ENCODE measurements around the gene FARP2. TPM values are rescaled to one million over a fixed set of nuclear protein-coding genes. Genes with fewer than 3 reads are reported as not detected.

FARP2 gene
- total and polyA plus RNA-seq, 2 of the 4 experiments (the other 2 are of a cell fraction): 17.1 to 30.8 TPM

DNA sequence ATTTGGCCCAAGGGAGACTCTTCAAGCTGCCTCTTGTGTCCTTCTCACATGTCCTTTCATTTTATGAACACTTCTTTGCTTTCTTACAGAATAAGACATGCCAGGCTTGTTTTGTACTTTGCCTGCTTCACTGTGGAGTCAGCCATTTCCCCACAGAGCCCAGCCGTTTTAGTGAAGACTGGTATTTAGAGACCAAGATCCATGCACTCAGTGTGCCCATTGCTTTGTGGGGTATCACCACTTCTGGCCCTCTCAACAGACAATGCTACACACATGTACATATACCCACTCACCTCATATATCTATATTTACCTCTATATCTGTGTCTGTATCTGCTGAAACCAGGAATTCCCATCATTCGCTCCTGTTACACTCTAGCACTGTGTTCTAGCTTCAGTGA is 74.1 kb downstream of the FARP2 start:
- no peak overlapping the region for H3K4me2 ChIP-seq (ENCODE audit: low read depth, low read length)
- CTCF ChIA-PET: no interaction called here
- no CpG with 5 or more reads among the region's 2 CpGs for WGBS, 2 experiments (ENCODE audit: extremely low coverage in 2 of 2, insufficient read length in 1 of 2)
- H3K4me1 ChIP-seq (ENCODE audit: control insufficient read depth, insufficient read depth, low read length): no peaks in the 10 kb centered on the region
- BruUV-seq (replicated peaks): no TSS peak
- dilution Hi-C loops (cut with HindIII; ENCODE audit: low sequenced_read_pairs, unreplicated experiment): no loop called here
- no peak overlapping the region for H3K23ac ChIP-seq (ENCODE audit: low read depth, low read length)
- DNase-seq (no peak), ATAC-seq (ENCODE audit: low read depth) (no peak)
- H2AFZ ChIP-seq (replicated peaks; ENCODE audit: low read length, poor library complexity): no peak overlapping the region
- no peak overlapping the region for H3K14ac ChIP-seq (replicated peaks; ENCODE audit: low read depth, low read length)
- H3K79me1 ChIP-seq (ENCODE audit: low read depth in 1 of 2, low read length in 2 of 2): no peaks in the 10 kb centered on the region
- H2BK120ac ChIP-seq (ENCODE audit: low read depth, low read length): no peak overlapping the region
- no peak overlapping the region for H3K27ac ChIP-seq (ENCODE audit: insufficient read depth, low read length)
- H3K56ac ChIP-seq (ENCODE audit: extremely low read depth, insufficient read depth, low read length): no peak overlapping the region
- TF ChIP-seq NFE2L2 (IDR thresholded peaks at IDR 0.05; ENCODE audit: low read depth, low read length): no peak
- TF ChIP-seq, protein P1, sequence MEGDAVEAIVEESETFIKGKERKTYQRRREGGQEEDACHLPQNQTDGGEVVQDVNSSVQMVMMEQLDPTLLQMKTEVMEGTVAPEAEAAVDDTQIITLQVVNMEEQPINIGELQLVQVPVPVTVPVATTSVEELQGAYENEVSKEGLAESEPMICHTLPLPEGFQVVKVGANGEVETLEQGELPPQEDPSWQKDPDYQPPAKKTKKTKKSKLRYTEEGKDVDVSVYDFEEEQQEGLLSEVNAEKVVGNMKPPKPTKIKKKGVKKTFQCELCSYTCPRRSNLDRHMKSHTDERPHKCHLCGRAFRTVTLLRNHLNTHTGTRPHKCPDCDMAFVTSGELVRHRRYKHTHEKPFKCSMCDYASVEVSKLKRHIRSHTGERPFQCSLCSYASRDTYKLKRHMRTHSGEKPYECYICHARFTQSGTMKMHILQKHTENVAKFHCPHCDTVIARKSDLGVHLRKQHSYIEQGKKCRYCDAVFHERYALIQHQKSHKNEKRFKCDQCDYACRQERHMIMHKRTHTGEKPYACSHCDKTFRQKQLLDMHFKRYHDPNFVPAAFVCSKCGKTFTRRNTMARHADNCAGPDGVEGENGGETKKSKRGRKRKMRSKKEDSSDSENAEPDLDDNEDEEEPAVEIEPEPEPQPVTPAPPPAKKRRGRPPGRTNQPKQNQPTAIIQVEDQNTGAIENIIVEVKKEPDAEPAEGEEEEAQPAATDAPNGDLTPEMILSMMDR (conservative IDR thresholded peaks at IDR 0.05; ENCODE audit: low read depth, low read length): no peak
- TF ChIP-seq, protein P2, sequence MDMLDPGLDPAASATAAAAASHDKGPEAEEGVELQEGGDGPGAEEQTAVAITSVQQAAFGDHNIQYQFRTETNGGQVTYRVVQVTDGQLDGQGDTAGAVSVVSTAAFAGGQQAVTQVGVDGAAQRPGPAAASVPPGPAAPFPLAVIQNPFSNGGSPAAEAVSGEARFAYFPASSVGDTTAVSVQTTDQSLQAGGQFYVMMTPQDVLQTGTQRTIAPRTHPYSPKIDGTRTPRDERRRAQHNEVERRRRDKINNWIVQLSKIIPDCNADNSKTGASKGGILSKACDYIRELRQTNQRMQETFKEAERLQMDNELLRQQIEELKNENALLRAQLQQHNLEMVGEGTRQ (IDR thresholded peaks at IDR 0.05; ENCODE audit: low read depth, low read length): no peak
- no peak for TF ChIP-seq MXI1 (IDR thresholded peaks at IDR 0.05; ENCODE audit: borderline replicate concordance, low read depth, low read length)
- no peak for TF ChIP-seq MAFK (IDR thresholded peaks at IDR 0.05; ENCODE audit: low read depth, low read length)
- no peak for TF ChIP-seq RCOR1 (IDR thresholded peaks at IDR 0.05; ENCODE audit: insufficient replicate concordance, low read length)
- no peak for TF ChIP-seq POLR2A (IDR thresholded peaks at IDR 0.05; ENCODE audit: low read depth, low read length)
- no peak for TF ChIP-seq CEBPB (IDR thresholded peaks at IDR 0.05; ENCODE audit: low read depth, low read length)
- TF ChIP-seq FOS (IDR thresholded peaks at IDR 0.05; ENCODE audit: low read depth, low read length): no peak
- no peak for TF ChIP-seq RAD21 (IDR thresholded peaks at IDR 0.05; ENCODE audit: low read length)
- no peak for TF ChIP-seq MAZ (IDR thresholded peaks at IDR 0.05; ENCODE audit: borderline replicate concordance, low read depth, low read length)
- no peaks in the 10 kb centered on the region for H3K27me3 ChIP-seq (ENCODE audit: control insufficient read depth, insufficient read depth, low read length)
- POLR2A ChIA-PET (ENCODE audit: unreplicated experiment): no interaction called here
- H3K9ac ChIP-seq (ENCODE audit: low read depth, low read length): no peak overlapping the region
- H3K4ac ChIP-seq (ENCODE audit: low read depth, low read length): no peak overlapping the region
- peaks cover 17% of the 10 kb centered on the region for H3K36me3 ChIP-seq (ENCODE audit: control insufficient read depth, insufficient read depth, low read length)
- H4K20me1 ChIP-seq (ENCODE audit: insufficient read depth, low read length): no peaks in the 10 kb centered on the region; the same call in 1 of the 2 replicates
- no peak overlapping the region for H2AK9ac ChIP-seq (replicated peaks; ENCODE audit: low read depth, low read length, poor library complexity)
- in situ Hi-C loops (cut with MboI; ENCODE audit: low sequenced_read_pairs): no loop called here
- no peak overlapping the region for H2BK20ac ChIP-seq (ENCODE audit: low read depth, low read length)
- no peak overlapping the region for H4K5ac ChIP-seq (ENCODE audit: low read depth, low read length)
- no peak overlapping the region for H3K18ac ChIP-seq (ENCODE audit: low read depth, low read length)
- H2BK15ac ChIP-seq (ENCODE audit: low read depth, low read length): no peak overlapping the region
- intact Hi-C loops (cut with micrococcal nuclease): no loop called here
- no peak overlapping the region for H4K91ac ChIP-seq (ENCODE audit: insufficient read depth, low read depth, low read length)
- H2AK5ac ChIP-seq (ENCODE audit: low read depth, low read length): no peak overlapping the region
- no peak overlapping the region for H3K4me3 ChIP-seq (ENCODE audit: insufficient read depth, low read depth, low read length)
- H3K9me3 ChIP-seq (ENCODE audit: control insufficient read depth, insufficient read depth, low read length): no peaks in the 10 kb centered on the region; the same call in 1 of the 2 replicates
- H4K8ac ChIP-seq (ENCODE audit: low read depth in 2 of 2, low read length in 2 of 2): no peak overlapping the region
- H2BK5ac ChIP-seq (ENCODE audit: low read depth, low read length, poor library complexity, severe bottlenecking): no peak overlapping the region
- 0 out of 2 replicates have a peak, but pooled peaks cover 3% of the 10 kb centered on the region for H3K9me1 ChIP-seq (ENCODE audit: insufficient read depth, low read length)

Measured in IMR-90 (cell line).